Measurements from ENCODE around the gene SLC36A2.
A peak's percentile ranks its signal among the peaks of the same experiment; 100 is the strongest.

SLC36A2 gene

DNA sequence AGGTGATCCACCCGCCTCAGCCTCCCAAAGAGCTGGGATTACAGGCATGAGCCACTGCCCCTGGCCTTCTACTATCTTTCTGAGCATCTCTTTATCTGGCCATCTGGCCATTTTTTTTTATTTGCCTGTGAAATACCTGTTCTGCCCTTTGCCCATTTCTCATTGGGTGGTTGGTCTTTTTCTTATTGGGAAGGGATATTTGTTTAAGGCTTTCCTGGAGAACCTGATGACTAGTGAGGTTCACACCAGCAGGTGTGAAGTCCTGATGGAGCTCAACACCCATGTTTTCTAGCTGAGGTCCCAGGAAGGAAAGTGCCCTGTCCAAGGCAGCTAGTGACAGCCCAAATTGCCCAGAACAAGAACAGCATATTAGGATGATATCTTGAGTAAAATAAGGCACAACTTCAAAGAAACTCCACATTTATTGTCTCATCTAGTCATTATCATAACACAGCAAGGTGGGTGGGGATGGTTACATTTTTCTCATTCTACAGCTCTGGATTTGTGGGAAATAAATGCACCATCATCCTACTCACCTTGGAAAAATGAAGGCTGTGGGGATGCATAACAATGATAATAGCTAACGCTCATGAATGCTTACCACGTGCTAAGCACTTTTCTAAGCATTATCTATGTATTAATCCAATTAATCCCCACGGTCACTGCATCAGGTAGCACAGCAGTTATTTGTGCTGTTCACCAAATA, 64.1 kb downstream of the SLC36A2 start:
- no peak for DNase-seq (ENCODE audit: low read depth)

DNA sequence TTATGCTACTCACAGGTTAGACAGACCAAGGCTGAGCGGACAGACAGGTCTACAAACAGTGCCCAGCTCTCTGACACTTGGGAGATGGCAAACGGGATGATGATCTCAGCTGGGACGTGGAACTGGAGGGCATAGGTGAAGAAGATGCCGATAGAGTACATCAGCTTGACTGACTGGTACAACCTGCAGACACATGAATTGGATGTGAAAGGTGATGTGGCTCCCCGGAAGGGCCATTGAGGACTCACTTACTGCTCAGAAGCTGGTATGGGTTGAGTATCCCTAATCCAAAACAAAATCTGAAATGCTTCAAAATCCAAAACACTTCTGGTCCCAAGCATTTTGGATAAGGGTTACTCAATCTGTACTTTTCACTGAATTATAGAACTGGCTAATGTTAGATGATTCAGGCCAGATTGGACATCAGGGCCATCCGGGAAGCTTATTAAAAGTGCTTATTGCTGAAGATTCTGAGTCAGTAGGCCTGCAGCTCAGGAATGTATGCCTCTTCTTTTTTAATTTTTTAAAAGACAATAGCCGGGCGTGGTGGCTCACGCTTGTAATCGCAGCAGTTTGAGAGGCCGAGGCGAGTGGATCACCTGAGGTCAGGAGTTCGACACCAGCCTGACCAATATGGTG, 66.2 kb downstream of the SLC36A2 start:
- DNase-seq (ENCODE audit: low read depth): no peak

DNA sequence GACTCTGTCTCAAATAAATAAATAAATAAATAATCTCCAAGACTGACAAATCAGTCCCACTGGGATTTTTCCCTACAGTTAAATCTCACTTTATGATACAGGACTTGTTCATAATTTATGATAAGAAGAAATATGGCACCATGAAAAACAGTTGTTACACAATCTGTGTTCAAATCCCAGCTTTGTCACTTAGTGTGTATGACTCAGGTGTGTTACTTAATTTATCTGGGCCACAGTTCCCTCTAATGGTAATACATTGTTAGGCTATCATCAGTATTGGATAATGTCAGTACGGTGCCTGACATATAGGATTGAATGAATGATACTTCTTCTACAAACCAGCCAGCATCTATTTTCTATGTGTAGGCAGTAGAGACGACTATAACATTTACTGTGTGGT, 66.9 kb downstream of the SLC36A2 start:
- no peak for DNase-seq (ENCODE audit: low read depth)

DNA sequence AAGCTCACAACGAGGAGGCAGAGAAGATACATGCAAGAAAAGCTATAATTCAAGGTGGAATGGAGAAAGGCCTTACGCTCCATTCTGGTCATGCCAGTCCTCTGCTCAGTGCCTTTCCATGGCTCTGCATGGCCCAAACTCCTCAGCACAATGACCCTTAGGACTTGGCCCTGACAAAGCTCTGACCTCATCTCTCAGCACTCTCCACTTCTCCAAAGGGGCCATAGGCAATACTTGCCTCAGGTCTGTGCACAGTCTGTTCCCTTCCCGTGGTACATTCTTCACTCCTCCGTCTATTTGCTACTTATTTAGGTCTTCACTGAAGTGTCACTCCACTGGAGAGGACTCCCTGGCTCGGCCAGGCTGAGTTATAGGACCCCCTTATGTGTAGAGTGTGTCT, 68.5 kb downstream of the SLC36A2 start:
- no peak for DNase-seq (ENCODE audit: low read depth)

DNA sequence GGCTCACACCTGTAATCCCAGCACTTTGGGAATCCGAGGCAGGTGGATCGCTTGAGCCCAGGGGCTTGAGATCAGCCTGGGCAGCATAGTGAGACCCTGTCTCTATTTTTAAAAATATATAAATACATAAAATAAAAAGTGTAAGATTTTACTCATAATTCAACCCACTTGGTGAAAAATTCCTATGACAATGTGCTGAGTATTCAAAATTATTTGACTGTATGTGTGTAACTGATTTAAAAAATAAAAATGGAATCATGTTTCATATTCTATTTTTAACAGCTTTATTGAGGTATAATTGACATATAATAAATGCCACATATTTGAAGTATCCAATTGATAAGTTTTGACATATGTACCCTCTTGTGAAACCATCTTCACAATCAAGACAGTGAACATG, 71.6 kb downstream of the SLC36A2 start:
- DNase-seq (ENCODE audit: low read depth): no peak

DNA sequence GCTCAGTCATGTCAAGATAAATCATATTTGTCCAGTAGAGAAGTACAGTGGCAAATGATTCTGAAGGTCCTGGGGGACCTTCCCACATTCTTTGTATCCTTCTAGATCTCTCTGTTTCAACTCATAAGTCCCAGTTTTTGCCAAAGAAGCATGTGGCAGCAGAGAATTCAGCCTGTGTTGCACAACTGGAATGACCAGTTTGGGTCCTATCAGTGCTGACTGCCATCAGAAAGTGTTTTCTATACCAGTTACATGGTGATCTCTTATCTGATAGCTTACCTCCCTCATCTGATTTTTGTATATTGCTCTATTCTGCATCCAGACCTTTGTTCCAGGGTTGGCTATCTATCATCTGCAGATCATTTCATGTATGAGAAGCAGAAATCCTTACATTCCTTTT, 72.7 kb downstream of the SLC36A2 start:
- DNase-seq (ENCODE audit: low read depth): no peak

DNA sequence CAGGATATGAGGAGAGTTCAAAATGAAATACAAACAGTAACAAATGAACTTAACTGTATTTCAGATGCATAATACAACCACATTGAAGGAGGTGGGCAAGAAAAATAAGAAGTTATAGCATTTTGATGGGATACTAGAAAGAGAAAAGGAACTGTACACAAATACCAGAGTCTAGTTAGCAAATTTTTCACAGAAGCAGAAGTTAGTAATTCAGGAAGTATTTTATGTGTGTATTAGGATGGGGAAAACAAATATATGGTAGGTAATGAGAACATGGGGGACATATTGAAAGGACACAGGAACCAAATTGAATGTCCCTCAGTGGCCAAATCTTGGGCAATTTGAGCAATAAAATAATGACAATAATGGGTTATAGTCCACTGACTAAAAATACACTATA, 76.0 kb downstream of the SLC36A2 start:
- no peak for DNase-seq (ENCODE audit: low read depth)

DNA sequence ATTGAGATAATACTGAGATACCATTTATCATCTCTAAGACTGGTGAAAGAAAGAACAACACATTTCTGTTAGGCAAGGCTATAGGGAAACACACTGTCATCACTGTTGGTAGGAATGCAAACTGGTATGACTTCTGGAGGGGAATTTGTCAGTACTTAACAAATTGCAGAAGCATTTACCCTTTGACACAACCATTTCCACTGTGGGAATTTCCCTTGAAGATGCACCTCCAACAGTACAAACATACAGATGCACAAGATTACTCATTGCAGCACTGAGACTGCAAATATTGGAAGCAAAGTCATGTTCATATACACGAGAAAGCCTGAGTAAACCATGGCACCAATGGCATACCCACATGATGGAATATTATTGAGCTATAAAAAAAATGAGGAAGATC, 76.8 kb downstream of the SLC36A2 start:
- DNase-seq (ENCODE audit: low read depth): peak; percentile 11

DNA sequence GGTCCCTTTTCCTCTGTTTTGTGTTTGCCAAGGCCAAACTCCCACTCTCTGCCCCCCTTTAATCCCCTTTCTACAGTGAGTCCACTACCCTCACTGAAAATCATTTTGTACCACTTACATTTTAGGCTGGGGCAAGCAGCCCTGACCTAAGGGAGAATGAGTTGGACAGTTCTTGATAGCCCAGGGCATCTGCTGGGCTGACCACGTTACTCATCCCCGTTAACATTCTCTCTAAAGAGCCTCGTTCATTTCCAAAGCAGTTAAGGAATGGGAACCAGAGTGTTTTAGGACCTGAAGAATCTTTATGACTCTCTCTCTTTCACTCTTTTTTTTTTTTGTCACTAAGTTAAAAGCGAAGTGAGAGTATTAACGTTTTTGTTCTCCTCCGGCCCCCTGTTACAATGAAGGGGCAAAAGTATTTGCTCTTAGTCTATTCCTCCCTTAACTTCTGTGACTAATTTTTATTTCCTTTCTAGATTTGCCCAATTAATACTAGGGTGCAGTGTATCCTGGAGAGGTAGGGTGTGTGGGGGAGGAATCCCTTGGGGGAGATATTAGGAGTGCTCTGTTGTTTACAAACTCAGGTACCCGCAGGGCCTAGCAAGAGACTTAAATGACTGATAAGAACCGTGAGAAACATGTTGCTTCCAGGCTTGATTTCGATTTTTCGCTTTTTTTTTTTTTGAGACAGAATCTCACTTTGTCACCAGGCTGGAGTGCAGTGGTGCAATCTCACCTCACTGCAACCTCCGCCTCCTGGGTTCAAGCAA, 79.7 kb downstream of the SLC36A2 start:
- DNase-seq (ENCODE audit: low read depth): no peak

Data from activated T-cell treated with anti-CD3 and anti-CD28 coated beads for 24 hours (primary cell).